Smooth muscle cell (in vitro differentiated cells): ENCODE measurements around the gene SYNPO. TPM values are rescaled to one million over a fixed set of nuclear protein-coding genes. Genes with fewer than 3 reads are reported as not detected.

Source experiments
- DNase-seq: peaks from one replicate; lab custom pipeline; 2025; ENCODE audit not compliant: unreplicated experiment; lab: John Stamatoyannopoulos, UW
- H2AFZ ChIP-seq: fragments of 200-600 bp; sonication (generic); 2 replicates; pipeline ENCODE4 v1.6.0; 2016; ENCODE audit warnings: antibody characterized with exemption, low read depth, mild to moderate bottlenecking
- H3F3A ChIP-seq: fragments of 200-600 bp; sonication (generic); 2 replicates; pipeline ENCODE4 v1.6.0; 2017; ENCODE audit warnings: antibody characterized with exemption, low read depth
- H3K27ac ChIP-seq: fragments of 200-600 bp; sonication (generic); 2 replicates; pipeline ENCODE4 v1.5.1; 2016; ENCODE audit warnings: low read depth, mild to moderate bottlenecking
- H3K27me3 ChIP-seq: fragments of 200-600 bp; sonication (generic); 2 replicates; pipeline ENCODE4 v1.6.1; 2016; ENCODE audit warnings: low read depth, mild to moderate bottlenecking
- H3K36me3 ChIP-seq: fragments of 200-600 bp; sonication (generic); 2 replicates; pipeline ENCODE4 v1.5.1; 2016; ENCODE audit warnings: low read depth
- H3K4me1 ChIP-seq: fragments of 200-600 bp; sonication (generic); 2 replicates; pipeline ENCODE4 v1.5.1; 2016; ENCODE audit warnings: low read depth
- H3K4me2 ChIP-seq: fragments of 200-600 bp; sonication (generic); 2 replicates; pipeline ENCODE4 v1.6.0; 2016; ENCODE audit warnings: mild to moderate bottlenecking
- H3K4me3 ChIP-seq: fragments of 200-600 bp; sonication (generic); 2 replicates; pipeline ENCODE4 v1.5.1; 2016; ENCODE audit warnings: mild to moderate bottlenecking
- H3K79me2 ChIP-seq: fragments of 200-600 bp; sonication (generic); 2 replicates; pipeline ENCODE4 v1.6.0; 2016; ENCODE audit warnings: low read depth, mild to moderate bottlenecking
- H3K9ac ChIP-seq: fragments of 200-600 bp; sonication (generic); 2 replicates; pipeline ENCODE4 v1.6.0; 2016; ENCODE audit warnings: low read depth
- H3K9me3 ChIP-seq: fragments of 200-600 bp; sonication (generic); replicated peaks from 2 replicates; pipeline ENCODE4 v1.5.1; 2016; ENCODE audit warnings: low read depth
- H4K20me1 ChIP-seq: fragments of 200-600 bp; sonication (generic); 2 replicates; pipeline ENCODE4 v1.6.0; 2016; ENCODE audit warnings: low read depth
- WGBS: methylation state at CpG from one replicate; pipeline ENCODE4 v1.1.7; 2016; ENCODE audit warnings: low lambda C conversion rate; 5-methylcytosine and 5-hydroxymethylcytosine counted together
- polyA plus RNA-seq: library from polyadenylated mRNA; unstranded; fragments of >200 nt; fragmentation: Nextera tagmentation; extraction: Ambion mirVana; gene quantifications from 2 replicates; pipeline ENCODE4 v1.2.1, GENCODE V29; 2016
- total RNA-seq: library from RNA; depleted of rRNA; stranded (reverse); fragments of >200 nt; gene quantifications from 2 replicates; pipeline ENCODE4 v1.2.3, GENCODE V29; 2014
- TF ChIP-seq, protein P1 (sequence below): fragments of 200-600 bp; sonication (generic); IDR thresholded peaks from 2 replicates; pipeline ENCODE4 v1.5.1; 2017; ENCODE audit warnings: borderline replicate concordance, mild to moderate bottlenecking, antibody characterized with exemption; ENCODE audit not compliant: insufficient read depth, poor library complexity, severe bottlenecking

Gene SYNPO
- total and polyA plus RNA-seq, 2 experiments from 2014 or later, result 34.2 to 46.4 TPM

DNA sequence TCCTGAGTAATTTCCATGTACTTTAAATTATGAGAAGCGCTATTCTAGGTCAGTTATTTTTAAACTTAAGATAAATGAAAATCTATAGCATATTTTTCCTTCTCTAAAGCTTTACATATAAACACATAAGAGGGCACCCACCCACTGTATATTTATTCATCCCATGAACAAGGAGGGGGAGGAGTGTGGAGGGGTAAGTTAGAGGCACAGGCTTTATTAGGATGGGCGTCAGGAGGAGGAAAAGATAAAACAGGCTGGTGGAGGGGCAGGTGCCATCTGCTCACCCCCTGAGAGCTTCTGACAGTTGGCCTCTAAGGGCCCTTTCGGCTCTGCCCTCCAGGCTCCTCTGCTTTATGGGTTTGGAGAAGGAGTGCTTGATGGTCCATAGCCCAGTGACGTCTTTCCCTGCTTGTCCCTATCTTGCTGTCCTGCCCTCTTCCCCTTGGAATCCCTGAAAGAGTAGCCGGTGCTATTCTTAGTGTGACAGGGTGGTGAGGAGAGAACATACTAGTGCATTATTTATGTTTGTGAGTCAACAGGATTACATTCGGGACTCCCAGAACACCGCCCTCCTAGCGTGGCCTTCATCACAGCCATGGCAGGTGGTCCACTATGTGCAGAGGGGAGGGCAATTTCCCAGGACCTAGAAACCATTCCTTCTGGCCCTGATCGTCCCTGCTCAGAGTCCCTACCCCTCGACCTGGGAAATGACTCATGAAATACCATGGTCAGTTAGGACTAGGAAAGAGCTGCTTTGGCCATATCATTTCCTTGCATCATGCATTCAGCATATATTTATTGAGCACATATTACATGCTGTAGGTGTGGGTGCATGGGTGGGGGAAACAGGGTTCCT is 7.9 kb upstream of the SYNPO start:
- no peak for DNase-seq
- Histone ChIP-seq H3K4me3 (no peak overlapping the region), H3K79me2 (peaks cover 46% of the 10 kb centered on the region), H3K9me3 (no peaks in the 10 kb centered on the region), H3K27me3 (no peaks in the 10 kb centered on the region), H3K36me3 (no peaks in the 10 kb centered on the region), H3K4me2 (peak overlapping the region; percentile 25), H3K9ac (no peak overlapping the region), H3K4me1 (peaks cover 6% of the 10 kb centered on the region), H3K27ac (peak overlapping the region; percentile 29), H2AFZ (no peak overlapping the region), H3F3A (peaks cover 18% of the 10 kb centered on the region), H4K20me1 (peaks cover 67% of the 10 kb centered on the region)
- WGBS, result 53% methylated on average over 10 of the region's 10 CpGs
- TF ChIP-seq, protein P1, sequence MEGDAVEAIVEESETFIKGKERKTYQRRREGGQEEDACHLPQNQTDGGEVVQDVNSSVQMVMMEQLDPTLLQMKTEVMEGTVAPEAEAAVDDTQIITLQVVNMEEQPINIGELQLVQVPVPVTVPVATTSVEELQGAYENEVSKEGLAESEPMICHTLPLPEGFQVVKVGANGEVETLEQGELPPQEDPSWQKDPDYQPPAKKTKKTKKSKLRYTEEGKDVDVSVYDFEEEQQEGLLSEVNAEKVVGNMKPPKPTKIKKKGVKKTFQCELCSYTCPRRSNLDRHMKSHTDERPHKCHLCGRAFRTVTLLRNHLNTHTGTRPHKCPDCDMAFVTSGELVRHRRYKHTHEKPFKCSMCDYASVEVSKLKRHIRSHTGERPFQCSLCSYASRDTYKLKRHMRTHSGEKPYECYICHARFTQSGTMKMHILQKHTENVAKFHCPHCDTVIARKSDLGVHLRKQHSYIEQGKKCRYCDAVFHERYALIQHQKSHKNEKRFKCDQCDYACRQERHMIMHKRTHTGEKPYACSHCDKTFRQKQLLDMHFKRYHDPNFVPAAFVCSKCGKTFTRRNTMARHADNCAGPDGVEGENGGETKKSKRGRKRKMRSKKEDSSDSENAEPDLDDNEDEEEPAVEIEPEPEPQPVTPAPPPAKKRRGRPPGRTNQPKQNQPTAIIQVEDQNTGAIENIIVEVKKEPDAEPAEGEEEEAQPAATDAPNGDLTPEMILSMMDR, result no peak

DNA sequence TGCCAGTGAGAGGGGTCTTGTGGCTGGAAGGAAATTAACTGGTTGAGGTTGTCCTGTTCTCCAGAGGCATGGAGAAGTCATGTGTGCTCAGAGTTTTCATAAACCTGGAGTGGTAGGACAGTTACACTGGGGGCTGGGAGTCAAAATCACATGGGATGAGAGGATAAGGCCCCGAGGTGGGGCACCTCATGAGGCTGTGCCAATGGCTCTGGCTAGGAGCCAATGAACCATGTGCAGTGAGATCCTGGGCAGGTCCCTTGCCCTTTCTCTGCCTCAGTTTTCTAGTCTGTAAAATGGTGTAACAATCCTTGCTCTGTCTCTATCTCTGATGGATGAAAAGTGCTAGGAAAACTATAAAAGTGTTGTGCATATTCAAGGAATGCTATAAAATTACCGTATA is 7.0 kb upstream of the SYNPO start:
- Histone ChIP-seq H3F3A (peaks cover 22% of the 10 kb centered on the region), H3K36me3 (no peaks in the 10 kb centered on the region), H4K20me1 (peaks cover 61% of the 10 kb centered on the region), H3K27me3 (no peaks in the 10 kb centered on the region), H3K9ac (no peak overlapping the region), H3K9me3 (no peaks in the 10 kb centered on the region), H3K27ac (peak overlapping the region; percentile 29), H3K4me2 (no peak overlapping the region), H2AFZ (no peak overlapping the region), H3K4me1 (peaks cover 15% of the 10 kb centered on the region), H3K79me2 (peaks cover 40% of the 10 kb centered on the region), H3K4me3 (no peak overlapping the region)
- 95% methylated on average over 2 of the region's 2 CpGs for WGBS
- TF ChIP-seq, protein P1, result no peak
- no peak for DNase-seq

DNA sequence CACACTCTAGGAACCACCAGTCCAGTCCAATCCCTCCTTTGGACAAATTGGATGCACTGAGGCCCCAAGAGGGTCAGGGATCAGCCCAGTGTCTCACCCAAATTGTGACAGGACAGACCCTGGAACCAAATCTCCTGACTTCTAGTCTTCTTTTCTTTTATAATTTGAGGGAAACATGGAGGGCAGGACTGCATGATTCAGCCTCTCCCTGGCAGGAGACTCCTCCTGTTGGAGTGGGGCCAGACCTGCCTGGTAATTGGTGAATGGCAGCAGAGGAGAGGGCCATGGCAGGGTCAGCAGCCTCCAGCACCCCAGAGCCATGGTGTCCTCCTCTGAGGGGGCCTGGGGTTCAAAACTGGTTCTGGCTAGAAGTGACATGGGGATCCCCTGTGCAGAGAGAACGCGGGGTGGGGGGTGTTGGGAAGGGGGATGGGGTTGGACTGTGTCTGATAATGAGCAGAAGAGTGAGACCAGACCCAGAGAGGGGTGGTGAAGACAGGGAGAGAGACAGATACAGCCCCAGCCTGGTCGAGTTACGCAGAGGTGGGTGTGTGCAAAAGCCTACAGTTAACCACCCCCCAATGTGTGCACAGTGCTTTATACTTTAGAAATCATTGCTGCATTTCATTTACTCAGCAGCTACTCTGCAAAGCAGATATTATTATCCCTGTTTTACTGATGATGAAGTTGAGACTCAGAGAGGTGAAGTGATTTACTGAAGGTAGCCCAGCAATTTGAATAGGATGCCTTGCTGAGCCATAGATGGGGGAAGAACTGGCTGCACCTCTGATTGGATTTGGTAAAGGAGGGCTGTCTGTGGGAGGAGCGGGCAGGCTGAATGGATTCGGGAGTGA is 3.8 kb upstream of the SYNPO start:
- no peak overlapping the region for H2AFZ ChIP-seq
- H3K9me3 ChIP-seq, result no peaks in the 10 kb centered on the region
- H3K79me2 ChIP-seq, result peaks cover 14% of the 10 kb centered on the region
- peaks cover 29% of the 10 kb centered on the region for H4K20me1 ChIP-seq
- H3K27ac ChIP-seq, result peak overlapping the region; percentile 96
- no peaks in the 10 kb centered on the region for H3K36me3 ChIP-seq
- H3K4me2 ChIP-seq, result peak overlapping the region; percentile 28
- H3F3A ChIP-seq, result peaks cover 41% of the 10 kb centered on the region
- TF ChIP-seq, protein P1, result no peak
- H3K9ac ChIP-seq, result no peak overlapping the region
- no peaks in the 10 kb centered on the region for H3K27me3 ChIP-seq
- no peak overlapping the region for H3K4me3 ChIP-seq
- H3K4me1 ChIP-seq, result peaks cover 35% of the 10 kb centered on the region
- DNase-seq, result no peak
- WGBS, result 59% methylated on average over 6 of the region's 6 CpGs
